AG09319 (cell line): ENCODE measurements around the gene UNC5A.

Experiments used
- DNase-seq: peaks from one replicate; pipeline ENCODE4 v3.0.0-alpha.2; 2010; ENCODE audit warnings: low read depth; ENCODE audit errors: extremely low read depth
- CTCF ChIP-seq: IDR thresholded peaks from 2 replicates; pipeline ENCODE4 v1.5.1; 2011; ENCODE audit warnings: low read depth, mild to moderate bottlenecking, inconsistent platforms, low read length, moderate library complexity

The UNC5A gene

DNA sequence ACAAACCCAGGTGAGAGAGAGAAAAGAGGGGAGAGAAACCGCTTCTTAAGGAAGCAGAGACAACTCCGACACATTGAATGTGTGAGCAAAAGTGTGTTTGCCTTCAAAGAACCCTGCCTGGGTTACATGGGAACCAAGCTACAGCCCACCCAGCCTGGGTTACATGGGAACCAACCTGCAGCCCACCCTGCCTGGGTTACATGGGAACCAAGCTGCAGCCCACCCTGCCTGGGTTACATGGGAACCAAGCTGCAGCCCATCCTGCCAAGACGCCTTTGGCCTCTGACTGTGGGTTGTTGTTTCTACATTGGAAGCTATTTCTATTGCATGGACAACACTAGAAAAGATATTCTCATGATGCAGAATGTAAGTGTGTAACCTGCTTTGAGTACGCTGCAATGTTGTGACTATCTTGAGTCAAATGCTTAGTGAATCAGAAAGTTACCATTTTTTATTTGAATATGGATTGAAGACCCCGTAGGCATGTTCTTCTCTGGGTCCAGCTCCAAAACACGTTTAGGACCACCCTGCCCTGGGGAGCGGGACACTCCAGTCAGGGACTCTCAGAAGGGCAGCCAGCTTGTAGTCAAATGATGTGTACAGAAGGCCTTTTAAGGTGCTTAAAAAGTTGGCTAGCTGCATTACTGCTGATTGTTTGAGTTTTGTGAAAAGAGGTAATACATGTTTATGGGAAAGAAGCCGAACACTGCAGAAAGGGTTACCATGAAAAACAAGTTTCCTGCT, 39.1 kb upstream of the UNC5A start:
- no peak for TF ChIP-seq CTCF
- DNase-seq, result no peak

GRCh38 chr5:176772271-176773210, 37.8 kb upstream of the UNC5A start:
- DNase-seq, result no peak
- TF ChIP-seq CTCF, result no peak

DNA sequence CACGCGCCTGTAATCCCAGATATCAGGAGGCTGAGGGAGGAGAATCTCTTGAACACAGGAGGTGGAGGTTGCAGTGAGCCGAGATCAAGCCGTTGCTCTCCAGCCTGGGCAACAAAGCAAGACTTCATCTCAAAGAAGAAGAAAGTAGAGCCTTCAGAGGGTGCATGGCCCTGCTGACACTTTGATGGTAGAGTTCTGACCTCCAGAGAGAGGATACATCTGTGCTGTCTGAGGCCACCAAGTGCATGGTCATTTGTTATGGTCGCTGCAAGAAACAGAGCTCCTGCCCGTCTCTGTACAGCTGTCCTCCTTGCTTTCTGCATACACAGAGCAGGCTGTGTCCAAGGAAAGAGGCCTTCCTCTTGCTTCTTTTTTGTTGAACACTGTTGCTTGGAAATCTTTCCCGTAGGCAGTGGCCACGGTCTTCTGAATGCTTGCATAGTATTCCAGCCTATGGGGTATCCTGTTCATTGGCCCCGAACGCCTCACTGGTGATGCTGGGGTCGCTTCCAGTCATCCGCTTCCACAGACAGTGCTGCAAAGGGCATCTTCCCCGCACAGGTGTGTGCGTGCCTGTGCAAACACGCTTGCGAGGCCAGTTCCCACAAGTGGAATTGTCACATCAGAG, 36.8 kb upstream of the UNC5A start:
- TF ChIP-seq CTCF, result no peak

DNA sequence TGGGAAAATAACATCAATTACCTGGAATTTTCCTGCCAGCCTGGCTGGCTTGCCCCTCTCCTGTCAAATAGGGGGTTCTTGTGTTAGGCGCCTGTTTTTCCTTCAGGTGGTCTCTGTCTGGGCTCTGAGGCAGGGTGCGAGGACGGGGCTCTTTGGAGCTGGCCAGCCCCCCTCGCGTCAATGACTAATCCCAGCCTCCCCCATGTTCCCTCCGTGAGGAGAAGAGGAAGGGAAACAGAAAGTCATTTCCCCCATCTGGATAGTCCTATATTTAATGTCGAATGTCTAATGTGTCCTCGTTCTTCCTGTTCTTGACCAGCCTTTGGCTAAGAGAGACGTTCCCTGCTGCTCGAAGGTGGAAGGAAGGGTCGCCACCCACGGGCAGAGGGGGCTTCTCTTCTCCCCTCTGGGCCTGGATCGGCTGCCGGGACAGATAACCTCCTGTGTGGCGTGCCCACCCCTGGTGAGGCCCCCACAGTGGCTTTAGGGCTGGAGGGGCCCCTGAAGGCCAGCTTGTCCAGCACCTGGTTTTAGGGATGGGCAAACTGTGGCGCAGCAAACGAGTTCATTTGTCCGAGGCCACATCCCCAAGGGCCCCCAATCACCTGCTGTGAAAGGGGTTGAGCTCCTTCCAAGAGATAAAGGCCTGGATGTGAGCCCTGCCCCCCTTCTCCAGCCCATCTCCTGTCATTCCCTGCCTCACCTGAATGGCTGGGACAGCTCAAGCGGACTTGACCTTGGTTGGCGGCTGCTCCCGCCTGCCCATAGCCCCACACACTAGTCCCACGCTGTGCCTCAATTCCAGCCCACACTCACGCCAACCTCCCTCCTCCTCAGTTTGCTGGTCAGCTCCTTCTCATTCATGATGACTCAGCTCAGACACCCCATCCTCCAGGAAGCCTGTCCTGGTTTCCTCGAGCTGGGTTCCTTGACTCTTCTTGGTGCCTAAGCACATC, 35.9 kb upstream of the UNC5A start:
- DNase-seq, result no peak

More for the DNA sequence above, 36.8 kb upstream of the UNC5A start:
- DNase-seq, result no peak

GRCh38 chr5:176775409-176775808, 35.0 kb upstream of the UNC5A start:
- TF ChIP-seq CTCF, result no peak
- no peak for DNase-seq

More for the DNA sequence above, 35.9 kb upstream of the UNC5A start:
- TF ChIP-seq CTCF, result no peak

GRCh38 chr5:176776141-176776865, 34.1 kb upstream of the UNC5A start:
- DNase-seq, result no peak
- no peak for TF ChIP-seq CTCF
